ENCODE results near the gene EIF1B. TPM values are rescaled to one million over a fixed set of nuclear protein-coding genes. Genes with fewer than 3 reads are reported as not detected.
A peak's percentile ranks its signal among the peaks of the same experiment; 100 is the strongest.

The EIF1B gene
- total and polyA plus RNA-seq, 10 of the 15 experiments (the other 5 are each of a cell fraction or from before 2014, with no cell fraction given): 15.4 to 75.6 (median 43.2) TPM

- no TSS peak for BruUV-seq (replicated peaks)
- Histone ChIP-seq H3K9ac (ENCODE audit: control insufficient read depth, insufficient read depth, low read length) (no peak overlapping the region), H3K4me3 (no peak overlapping the region), H3K4me1 (ENCODE audit: control insufficient read depth, insufficient read depth, low read length) (no peaks in the 10 kb centered on the region), H3K79me2 (ENCODE audit: control insufficient read depth, insufficient read depth, low read length) (no peaks in the 10 kb centered on the region), H2AFZ (ENCODE audit: control insufficient read depth, low read depth, low read length) (no peak overlapping the region), H3K27ac (ENCODE audit: control insufficient read depth, insufficient read depth) (no peak overlapping the region), H3K4me2 (ENCODE audit: control insufficient read depth, insufficient read depth) (no peak overlapping the region), H4K20me1 (ENCODE audit: control insufficient read depth, insufficient read depth) (no peaks in the 10 kb centered on the region), H3K9me3 (replicated peaks; ENCODE audit: control insufficient read depth, insufficient read depth, low read length) (no peaks in the 10 kb centered on the region), H3K36me3 (ENCODE audit: control insufficient read depth in 2 of 2, insufficient read depth in 2 of 2, low read length in 1 of 2) (no peaks in the 10 kb centered on the region), H3K27me3 (replicated peaks in 1 of 2; ENCODE audit: control insufficient read depth in 2 of 2, insufficient read depth in 2 of 2, low read length in 1 of 2) (no peaks in the 10 kb centered on the region)
- DNase-seq (ENCODE audit: low read depth, low spot score) (no peak), FAIRE-seq (no peak), ATAC-seq (no peak)
- 72% methylated on average over 3 of the region's 3 CpGs for WGBS (ENCODE audit: insufficient coverage, insufficient replicate concordance, low lambda C conversion rate, missing lambda C conversion rate)
- intact Hi-C loops (cut with micrococcal nuclease; ENCODE audit: unreplicated experiment): no loop called here
- ChIA-PET CTCF (interaction anchor here (1.4 kb wide), 1 partner anchor 121 kb away, joined by 3 read pairs; no protein-coding TSS in a partner anchor), POLR2A (no interaction called here), SMC1A (ENCODE audit: uncharacterized antibody, unreplicated experiment) (no interaction called here), RAD21 (ENCODE audit: unreplicated experiment) (no interaction called here)
- TF ChIP-seq ATF3 (IDR thresholded peaks at IDR 0.05; ENCODE audit: borderline replicate concordance, extremely low read depth, low read depth, low read length) (no peak), RUNX3 (IDR thresholded peaks at IDR 0.05; ENCODE audit: low read length) (peak; percentile 17; the same call in 1 of the 2 replicates)
- in situ Hi-C loops (cut with MboI): no loop called here
These were observed 9.7 kb upstream of the EIF1B start for GRCh38 chr3:40299721-40300335.

- ATAC-seq (no peak), DNase-seq (ENCODE audit: low read depth, low spot score) (no peak), FAIRE-seq (no peak)
- Histone ChIP-seq H3K36me3 (ENCODE audit: control insufficient read depth in 2 of 2, insufficient read depth in 2 of 2, low read length in 1 of 2) (no peaks in the 10 kb centered on the region), H2AFZ (ENCODE audit: control insufficient read depth, low read depth, low read length) (no peak overlapping the region), H3K9me3 (replicated peaks; ENCODE audit: control insufficient read depth, insufficient read depth, low read length) (no peaks in the 10 kb centered on the region), H3K4me3 (no peak overlapping the region), H3K79me2 (ENCODE audit: control insufficient read depth, insufficient read depth, low read length) (no peaks in the 10 kb centered on the region), H3K4me2 (ENCODE audit: control insufficient read depth, insufficient read depth) (no peak overlapping the region), H3K27me3 (replicated peaks in 1 of 2; ENCODE audit: control insufficient read depth in 2 of 2, insufficient read depth in 2 of 2, low read length in 1 of 2) (no peaks in the 10 kb centered on the region), H3K27ac (ENCODE audit: control insufficient read depth, insufficient read depth) (no peak overlapping the region), H3K4me1 (ENCODE audit: control insufficient read depth, insufficient read depth, low read length) (no peaks in the 10 kb centered on the region), H3K9ac (ENCODE audit: control insufficient read depth, insufficient read depth, low read length) (no peak overlapping the region), H4K20me1 (ENCODE audit: control insufficient read depth, insufficient read depth) (no peaks in the 10 kb centered on the region)
- ChIA-PET CTCF (no interaction called here), RAD21 (ENCODE audit: unreplicated experiment) (no interaction called here), SMC1A (ENCODE audit: uncharacterized antibody, unreplicated experiment) (no interaction called here), POLR2A (no interaction called here)
- intact Hi-C loops (cut with micrococcal nuclease; ENCODE audit: unreplicated experiment) (no loop called here), in situ Hi-C loops (cut with MboI) (no loop called here)
- BruUV-seq (replicated peaks): no TSS peak
- 33% methylated on average over 1 of the region's 1 CpG for WGBS (ENCODE audit: insufficient coverage, insufficient replicate concordance, low lambda C conversion rate, missing lambda C conversion rate)
- TF ChIP-seq JUND (IDR thresholded peaks at IDR 0.05; ENCODE audit: low read depth, low read length) (no peak), NFYA (IDR thresholded peaks at IDR 0.05; ENCODE audit: borderline replicate concordance, low read depth, low read length) (no peak), RCOR1 (conservative IDR thresholded peaks at IDR 0.05; ENCODE audit: low read depth, low read length) (no peak), MAX (IDR thresholded peaks at IDR 0.05; ENCODE audit: low read depth, low read length) (no peak), USF2 (IDR thresholded peaks at IDR 0.05; ENCODE audit: borderline replicate concordance, low read depth, low read length) (no peak), BHLHE40 (IDR thresholded peaks at IDR 0.05; ENCODE audit: borderline replicate concordance in 1 of 2, low read depth in 2 of 2, low read length in 1 of 2) (no peak), NKRF (conservative IDR thresholded peaks at IDR 0.05) (no peak), CBX5 (IDR thresholded peaks at IDR 0.05; ENCODE audit: low read depth) (no peak), NFYB (IDR thresholded peaks at IDR 0.05; ENCODE audit: insufficient read depth, low read depth, low read length) (no peak)
These were observed 6.7 kb upstream of the EIF1B start for GRCh38 chr3:40302784-40303183.

Data from GM12878 (cell line).